SH-SY5Y (cell line): ENCODE results near the gene SAMM50.

ENCODE experiments used
- GATA2 ChIP-seq: IDR thresholded peaks from 2 replicates; pipeline ENCODE4 v1.6.1; 2011; ENCODE audit warnings: mild to moderate bottlenecking, low read depth, low read length
- GATA3 ChIP-seq: IDR thresholded peaks from 2 replicates; pipeline ENCODE4 v1.6.1; 2011; ENCODE audit warnings: low read depth, mild to moderate bottlenecking, low read length, moderate library complexity

- TF ChIP-seq GATA2 (no peak), GATA3 (no peak)
Measured at GRCh38 chr22:43999378-43999777, 44.1 kb downstream of the SAMM50 start.
